ENCODE data around the gene FAS.

FAS gene

DNA sequence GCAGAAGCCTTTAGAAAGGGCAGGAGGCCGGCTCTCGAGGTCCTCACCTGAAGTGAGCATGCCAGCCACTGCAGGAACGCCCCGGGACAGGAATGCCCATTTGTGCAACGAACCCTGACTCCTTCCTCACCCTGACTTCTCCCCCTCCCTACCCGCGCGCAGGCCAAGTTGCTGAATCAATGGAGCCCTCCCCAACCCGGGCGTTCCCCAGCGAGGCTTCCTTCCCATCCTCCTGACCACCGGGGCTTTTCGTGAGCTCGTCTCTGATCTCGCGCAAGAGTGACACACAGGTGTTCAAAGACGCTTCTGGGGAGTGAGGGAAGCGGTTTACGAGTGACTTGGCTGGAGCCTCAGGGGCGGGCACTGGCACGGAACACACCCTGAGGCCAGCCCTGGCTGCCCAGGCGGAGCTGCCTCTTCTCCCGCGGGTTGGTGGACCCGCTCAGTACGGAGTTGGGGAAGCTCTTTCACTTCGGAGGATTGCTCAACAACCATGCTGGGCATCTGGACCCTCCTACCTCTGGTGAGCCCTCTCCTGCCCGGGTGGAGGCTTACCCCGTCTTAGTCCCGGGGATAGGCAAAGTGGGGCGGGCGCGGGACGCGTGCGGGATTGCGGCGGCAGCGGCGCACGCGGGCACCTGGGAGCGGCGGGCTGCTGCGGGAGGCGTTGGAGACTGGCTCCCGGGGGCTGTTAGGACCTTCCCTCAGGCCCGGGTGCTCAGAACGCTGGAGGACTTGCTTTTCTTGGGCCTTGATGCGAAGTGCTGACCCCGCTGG, at the start of gene FAS:
FAS (plus strand) TSS at position 415 of the 777 bp plus-strand sequence; CDS start at position 494, 79 bp downstream.
- no peaks in the 10 kb centered on the region for H3K36me3 ChIP-seq (ENCODE audit: control insufficient read depth, insufficient read depth, low read length, severe bottlenecking)
- peak within 1 kb of the TSS; percentile 99 for H3K9ac ChIP-seq (ENCODE audit: low read length)
- H3K27me3 ChIP-seq (replicated peaks; ENCODE audit: control insufficient read depth, insufficient read depth, low read length): no peaks in the 10 kb centered on the region
- H3K4me1 ChIP-seq (ENCODE audit: control insufficient read depth, insufficient read depth, low read length): peaks cover 53% of the 10 kb centered on the region
- no peaks in the 10 kb centered on the region for H3K9me3 ChIP-seq (ENCODE audit: control insufficient read depth, low read length)
- peak within 1 kb of the TSS; percentile 98 for H3K4me3 ChIP-seq (ENCODE audit: low read length)
- DNase-seq (ENCODE audit: low read depth): peak; percentile 89

- no peak for DNase-seq (ENCODE audit: low read depth)
- no peaks in the 10 kb centered on the region for H3K27me3 ChIP-seq (replicated peaks; ENCODE audit: control insufficient read depth, insufficient read depth, low read length)
- H3K36me3 ChIP-seq (ENCODE audit: control insufficient read depth, insufficient read depth, low read length, severe bottlenecking): peaks cover 42% of the 10 kb centered on the region
- no peaks in the 10 kb centered on the region for H3K9me3 ChIP-seq (ENCODE audit: control insufficient read depth, low read length)
- H3K9ac ChIP-seq (ENCODE audit: low read length): no peak overlapping the region
- H3K4me3 ChIP-seq (ENCODE audit: low read length): no peak overlapping the region
- H3K4me1 ChIP-seq (ENCODE audit: control insufficient read depth, insufficient read depth, low read length): no peaks in the 10 kb centered on the region
Measured at GRCh38 chr10:88941026-88941425, 49.6 kb upstream of the FAS start.

DNA sequence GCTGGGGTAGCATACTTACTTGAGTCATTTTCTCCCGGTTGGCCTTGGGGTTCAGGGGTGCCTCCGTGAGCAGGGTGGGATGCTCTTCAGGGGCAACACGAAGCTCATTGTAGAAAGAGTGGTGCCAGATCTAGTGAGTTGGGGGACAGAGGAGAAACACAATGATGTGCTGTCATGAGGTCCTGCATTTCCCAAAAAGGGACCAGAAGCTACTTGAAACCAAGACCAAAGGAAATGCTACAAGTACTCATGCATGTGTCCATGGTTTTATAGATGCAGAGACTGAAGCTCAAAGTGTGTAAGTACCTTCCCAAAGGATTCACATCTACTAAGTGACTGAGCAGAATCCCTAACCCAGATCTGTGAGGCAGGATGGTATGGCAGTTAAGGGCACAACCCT, 46.8 kb upstream of the FAS start:
- Histone ChIP-seq H3K4me3 (ENCODE audit: low read length) (no peak overlapping the region), H3K27me3 (replicated peaks; ENCODE audit: control insufficient read depth, insufficient read depth, low read length) (no peaks in the 10 kb centered on the region), H3K4me1 (ENCODE audit: control insufficient read depth, insufficient read depth, low read length) (no peaks in the 10 kb centered on the region), H3K9ac (ENCODE audit: low read length) (no peak overlapping the region), H3K9me3 (ENCODE audit: control insufficient read depth, low read length) (no peaks in the 10 kb centered on the region), H3K36me3 (ENCODE audit: control insufficient read depth, insufficient read depth, low read length, severe bottlenecking) (peaks cover 29% of the 10 kb centered on the region)
- DNase-seq (ENCODE audit: low read depth): no peak

DNA sequence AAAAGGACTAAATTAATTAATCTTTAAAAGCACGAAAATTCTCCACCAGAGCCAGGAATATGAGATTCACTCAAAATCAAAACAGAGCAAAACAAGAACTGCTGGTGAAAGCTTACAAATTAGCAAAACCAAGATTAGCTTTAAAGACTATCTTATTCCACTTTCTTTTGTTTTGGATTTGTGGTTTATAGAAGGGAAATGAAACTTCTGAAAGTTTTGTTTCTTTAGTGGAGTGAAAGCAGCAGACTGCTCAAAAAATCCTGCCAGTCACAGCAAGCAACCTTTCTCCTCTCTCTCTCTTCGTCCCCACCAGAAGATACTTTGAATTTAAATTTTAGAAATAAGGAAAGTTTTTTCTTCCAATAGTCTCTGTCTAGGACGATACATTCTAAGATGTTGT, 45.8 kb upstream of the FAS start:
- peaks cover 3% of the 10 kb centered on the region for H3K4me1 ChIP-seq (ENCODE audit: control insufficient read depth, insufficient read depth, low read length)
- H3K36me3 ChIP-seq (ENCODE audit: control insufficient read depth, insufficient read depth, low read length, severe bottlenecking): peaks cover 24% of the 10 kb centered on the region
- no peak overlapping the region for H3K4me3 ChIP-seq (ENCODE audit: low read length)
- no peaks in the 10 kb centered on the region for H3K27me3 ChIP-seq (replicated peaks; ENCODE audit: control insufficient read depth, insufficient read depth, low read length)
- H3K9ac ChIP-seq (ENCODE audit: low read length): no peak overlapping the region
- H3K9me3 ChIP-seq (ENCODE audit: control insufficient read depth, low read length): no peaks in the 10 kb centered on the region
- DNase-seq (ENCODE audit: low read depth): no peak

DNA sequence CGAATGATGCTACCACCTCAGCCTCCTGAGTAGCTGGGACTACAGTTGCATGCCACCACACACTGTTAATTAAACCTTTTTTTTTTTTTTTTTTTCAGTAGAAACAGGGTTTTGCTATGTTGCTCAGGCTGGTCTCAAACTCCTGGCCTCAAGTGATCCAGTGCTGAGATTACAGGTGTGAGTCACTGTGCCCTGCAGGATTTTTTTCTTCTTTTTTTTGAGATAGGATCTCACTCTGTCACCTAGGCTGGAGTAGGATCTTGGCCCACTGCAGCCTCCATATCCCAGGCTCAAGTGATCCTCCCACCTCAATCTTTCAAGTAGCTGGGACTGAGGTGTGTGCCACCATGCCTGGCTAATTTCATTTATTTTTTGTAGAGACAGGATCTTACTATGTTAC, 44.4 kb upstream of the FAS start:
- no peak for DNase-seq (ENCODE audit: low read depth)
- peaks cover 17% of the 10 kb centered on the region for H3K4me1 ChIP-seq (ENCODE audit: control insufficient read depth, insufficient read depth, low read length)
- H3K9me3 ChIP-seq (ENCODE audit: control insufficient read depth, low read length): no peaks in the 10 kb centered on the region
- peaks cover 18% of the 10 kb centered on the region for H3K36me3 ChIP-seq (ENCODE audit: control insufficient read depth, insufficient read depth, low read length, severe bottlenecking)
- H3K4me3 ChIP-seq (ENCODE audit: low read length): no peak overlapping the region
- H3K9ac ChIP-seq (ENCODE audit: low read length): no peak overlapping the region
- H3K27me3 ChIP-seq (replicated peaks; ENCODE audit: control insufficient read depth, insufficient read depth, low read length): no peaks in the 10 kb centered on the region

- Histone ChIP-seq H3K4me1 (ENCODE audit: control insufficient read depth, insufficient read depth, low read length) (peaks cover 23% of the 10 kb centered on the region), H3K9me3 (ENCODE audit: control insufficient read depth, low read length) (no peaks in the 10 kb centered on the region), H3K9ac (ENCODE audit: low read length) (no peak overlapping the region), H3K36me3 (ENCODE audit: control insufficient read depth, insufficient read depth, low read length, severe bottlenecking) (peaks cover 12% of the 10 kb centered on the region), H3K4me3 (ENCODE audit: low read length) (no peak overlapping the region), H3K27me3 (replicated peaks; ENCODE audit: control insufficient read depth, insufficient read depth, low read length) (no peaks in the 10 kb centered on the region)
- DNase-seq (ENCODE audit: low read depth): peak; percentile 53
Measured at GRCh38 chr10:88946965-88947590, 43.5 kb upstream of the FAS start.

DNA sequence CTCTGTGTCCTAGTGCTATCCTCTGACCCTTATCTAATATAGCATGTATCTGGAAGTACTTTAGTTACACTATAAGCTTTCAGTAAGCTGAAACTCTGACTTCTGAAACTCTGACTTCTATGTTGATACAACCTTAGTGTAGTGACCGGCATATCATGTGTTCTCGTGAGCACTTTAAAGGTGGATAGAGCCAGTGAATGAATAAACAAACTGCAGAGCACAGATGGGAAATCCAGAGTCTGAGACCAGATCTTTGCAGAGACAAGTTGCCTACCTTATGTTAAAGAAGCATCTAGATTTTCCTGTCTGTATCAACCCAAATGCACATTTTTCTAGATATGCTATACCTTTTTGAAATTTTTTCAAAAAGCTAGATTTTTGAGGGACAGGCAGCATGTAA, 41.5 kb upstream of the FAS start:
- Histone ChIP-seq H3K27me3 (replicated peaks; ENCODE audit: control insufficient read depth, insufficient read depth, low read length) (no peaks in the 10 kb centered on the region), H3K9me3 (ENCODE audit: control insufficient read depth, low read length) (no peaks in the 10 kb centered on the region), H3K4me3 (ENCODE audit: low read length) (no peak overlapping the region), H3K36me3 (ENCODE audit: control insufficient read depth, insufficient read depth, low read length, severe bottlenecking) (peaks cover 3% of the 10 kb centered on the region), H3K4me1 (ENCODE audit: control insufficient read depth, insufficient read depth, low read length) (peaks cover 33% of the 10 kb centered on the region), H3K9ac (ENCODE audit: low read length) (no peak overlapping the region)
- no peak for DNase-seq (ENCODE audit: low read depth)

- Histone ChIP-seq H3K9me3 (ENCODE audit: control insufficient read depth, low read length) (no peaks in the 10 kb centered on the region), H3K9ac (ENCODE audit: low read length) (peak overlapping the region; percentile 85), H3K36me3 (ENCODE audit: control insufficient read depth, insufficient read depth, low read length, severe bottlenecking) (no peaks in the 10 kb centered on the region), H3K4me3 (ENCODE audit: low read length) (peak overlapping the region; percentile 59), H3K27me3 (replicated peaks; ENCODE audit: control insufficient read depth, insufficient read depth, low read length) (no peaks in the 10 kb centered on the region), H3K4me1 (ENCODE audit: control insufficient read depth, insufficient read depth, low read length) (peaks cover 33% of the 10 kb centered on the region)
- peak; percentile 47 for DNase-seq (ENCODE audit: low read depth)
Measured at GRCh38 chr10:88949912-88950837, 40.4 kb upstream of the FAS start.

- Histone ChIP-seq H3K4me1 (ENCODE audit: control insufficient read depth, insufficient read depth, low read length) (peaks cover 33% of the 10 kb centered on the region), H3K9ac (ENCODE audit: low read length) (peak within 1 kb of the TSS; percentile 85), H3K9me3 (ENCODE audit: control insufficient read depth, low read length) (no peaks in the 10 kb centered on the region), H3K36me3 (ENCODE audit: control insufficient read depth, insufficient read depth, low read length, severe bottlenecking) (no peaks in the 10 kb centered on the region), H3K4me3 (ENCODE audit: low read length) (peak within 1 kb of the TSS; percentile 59), H3K27me3 (replicated peaks; ENCODE audit: control insufficient read depth, insufficient read depth, low read length) (no peaks in the 10 kb centered on the region)
- peak; percentile 73 for DNase-seq (ENCODE audit: low read depth)
Measured at GRCh38 chr10:88952647-88953111, 37.9 kb upstream of the FAS start, which contains the start of gene ACTA2. Gene ACTA2, minus strand, starts transcription at chr10:88952773. Its CDS starts 3,843 bp downstream, at chr10:88948930.

DNA sequence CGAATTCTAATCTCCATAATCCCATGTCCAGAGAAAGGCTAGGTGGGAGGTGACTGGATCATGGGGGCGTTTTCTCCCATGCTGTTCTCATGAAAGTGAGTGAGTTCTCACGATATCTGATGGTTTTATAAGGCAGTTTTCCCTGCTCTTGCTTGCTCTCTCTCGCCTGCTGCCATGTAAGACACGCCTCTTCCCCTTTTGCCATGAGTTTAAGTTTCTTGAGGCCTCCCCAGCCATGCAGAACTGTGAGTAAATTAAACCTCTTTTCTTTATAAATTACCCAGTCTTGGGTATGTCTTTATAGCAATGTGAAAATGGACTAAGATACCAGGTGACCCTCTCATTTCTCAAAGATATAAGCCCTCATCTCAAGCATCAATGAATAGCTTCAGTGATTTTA, 36.9 kb upstream of the FAS start:
- H3K4me1 ChIP-seq (ENCODE audit: control insufficient read depth, insufficient read depth, low read length): peaks cover 33% of the 10 kb centered on the region

More for the DNA sequence above, 36.9 kb upstream of the FAS start:
- DNase-seq (ENCODE audit: low read depth): no peak
- Histone ChIP-seq H3K27me3 (replicated peaks; ENCODE audit: control insufficient read depth, insufficient read depth, low read length) (no peaks in the 10 kb centered on the region), H3K9ac (ENCODE audit: low read length) (no peak overlapping the region), H3K36me3 (ENCODE audit: control insufficient read depth, insufficient read depth, low read length, severe bottlenecking) (no peaks in the 10 kb centered on the region), H3K9me3 (ENCODE audit: control insufficient read depth, low read length) (no peaks in the 10 kb centered on the region), H3K4me3 (ENCODE audit: low read length) (no peak overlapping the region)
